HUES48 (cell line): Measurements from ENCODE around the gene GSS.

Experiments used
- H3K27ac ChIP-seq: one replicate; pipeline ENCODE4 v1.7.0; 2013; ENCODE audit warnings: low read depth, low read length, inconsistent platforms
- H3K27me3 ChIP-seq: 2 replicates; pipeline ENCODE4 v1.6.1; 2013; ENCODE audit warnings: mild to moderate bottlenecking, low read length; ENCODE audit not compliant: control insufficient read depth, insufficient read depth
- H3K36me3 ChIP-seq: 2 replicates; pipeline ENCODE4 v1.6.1; 2013; ENCODE audit warnings: low read length; ENCODE audit not compliant: control insufficient read depth, insufficient read depth
- H3K4me1 ChIP-seq: 2 replicates; pipeline ENCODE4 v1.6.1; 2013; ENCODE audit warnings: mild to moderate bottlenecking, low read length; ENCODE audit not compliant: control insufficient read depth, insufficient read depth
- H3K4me3 ChIP-seq: 2 replicates; pipeline ENCODE4 v1.5.1; 2013; ENCODE audit warnings: mild to moderate bottlenecking, low read depth, low read length
- H3K9ac ChIP-seq: 2 replicates; pipeline ENCODE4 v1.6.1; 2013; ENCODE audit warnings: mild to moderate bottlenecking, low read depth, low read length, moderate library complexity
- H3K9me3 ChIP-seq: 2 replicates; pipeline ENCODE4 v1.6.1; 2013; ENCODE audit warnings: low read length; ENCODE audit not compliant: control insufficient read depth, insufficient read depth

The GSS gene

GRCh38 chr20:34955231-34956040 is at the start of gene GSS, which contains the start of gene MYH7B:
GSS (minus strand) TSS chr20:34955806; CDS start chr20:34951852, 3,954 bp downstream.
MYH7B (plus strand) TSS chr20:34955868; CDS start chr20:34978006, 22,138 bp downstream.
- Histone ChIP-seq H3K4me3 (peak within 1 kb of the TSS; percentile 92), H3K36me3 (peaks cover 6% of the 10 kb centered on the region; the same call in 1 of the 2 replicates), H3K27me3 (no peaks in the 10 kb centered on the region), H3K4me1 (peaks cover 22% of the 10 kb centered on the region), H3K9me3 (no peaks in the 10 kb centered on the region), H3K9ac (peak within 1 kb of the TSS; percentile 84), H3K27ac (peak within 1 kb of the TSS; percentile 85)

- Histone ChIP-seq H3K4me1 (no peaks in the 10 kb centered on the region), H3K9ac (no peak overlapping the region), H3K9me3 (no peaks in the 10 kb centered on the region), H3K27me3 (no peaks in the 10 kb centered on the region), H3K4me3 (no peak overlapping the region), H3K27ac (no peak overlapping the region), H3K36me3 (peaks cover 99% of the 10 kb centered on the region)
Measured at GRCh38 chr20:35004749-35005462, 49.3 kb upstream of the GSS start.

GRCh38 chr20:35004051-35004725 is 48.6 kb upstream of the GSS start:
- H3K4me1 ChIP-seq, result no peaks in the 10 kb centered on the region
- H3K9ac ChIP-seq, result no peak overlapping the region
- H3K9me3 ChIP-seq, result no peaks in the 10 kb centered on the region
- peaks cover 96% of the 10 kb centered on the region for H3K36me3 ChIP-seq
- no peak overlapping the region for H3K27ac ChIP-seq
- H3K4me3 ChIP-seq, result no peak overlapping the region
- no peaks in the 10 kb centered on the region for H3K27me3 ChIP-seq

GRCh38 chr20:35003211-35004031 is 47.8 kb upstream of the GSS start:
- no peaks in the 10 kb centered on the region for H3K27me3 ChIP-seq
- no peak overlapping the region for H3K9ac ChIP-seq
- H3K9me3 ChIP-seq, result no peaks in the 10 kb centered on the region
- no peak overlapping the region for H3K27ac ChIP-seq
- peaks cover 95% of the 10 kb centered on the region for H3K36me3 ChIP-seq
- H3K4me3 ChIP-seq, result no peak overlapping the region
- no peaks in the 10 kb centered on the region for H3K4me1 ChIP-seq

- no peak overlapping the region for H3K4me3 ChIP-seq
- H3K9ac ChIP-seq, result no peak overlapping the region
- no peaks in the 10 kb centered on the region for H3K4me1 ChIP-seq
- H3K27ac ChIP-seq, result no peak overlapping the region
- peaks cover 87% of the 10 kb centered on the region for H3K36me3 ChIP-seq
- no peaks in the 10 kb centered on the region for H3K27me3 ChIP-seq
- no peaks in the 10 kb centered on the region for H3K9me3 ChIP-seq
Measured at GRCh38 chr20:35002426-35003210, 47.0 kb upstream of the GSS start.

- Histone ChIP-seq H3K36me3 (peaks cover 79% of the 10 kb centered on the region), H3K4me1 (no peaks in the 10 kb centered on the region), H3K9ac (no peak overlapping the region), H3K27ac (no peak overlapping the region), H3K27me3 (no peaks in the 10 kb centered on the region), H3K9me3 (no peaks in the 10 kb centered on the region), H3K4me3 (no peak overlapping the region)
Measured at GRCh38 chr20:35001596-35002362, 46.2 kb upstream of the GSS start.

GRCh38 chr20:35000922-35001595 is 45.5 kb upstream of the GSS start:
- H3K9me3 ChIP-seq, result no peaks in the 10 kb centered on the region
- no peak overlapping the region for H3K4me3 ChIP-seq
- no peak overlapping the region for H3K9ac ChIP-seq
- H3K27me3 ChIP-seq, result no peaks in the 10 kb centered on the region
- no peaks in the 10 kb centered on the region for H3K4me1 ChIP-seq
- no peak overlapping the region for H3K27ac ChIP-seq
- peaks cover 76% of the 10 kb centered on the region for H3K36me3 ChIP-seq

GRCh38 chr20:35000311-35000921 is 44.8 kb upstream of the GSS start:
- no peaks in the 10 kb centered on the region for H3K4me1 ChIP-seq
- no peaks in the 10 kb centered on the region for H3K9me3 ChIP-seq
- no peak overlapping the region for H3K4me3 ChIP-seq
- H3K27ac ChIP-seq, result no peak overlapping the region
- peaks cover 76% of the 10 kb centered on the region for H3K36me3 ChIP-seq
- no peaks in the 10 kb centered on the region for H3K27me3 ChIP-seq
- H3K9ac ChIP-seq, result no peak overlapping the region

- H3K4me1 ChIP-seq, result no peaks in the 10 kb centered on the region
- H3K27ac ChIP-seq, result no peak overlapping the region
- H3K36me3 ChIP-seq, result peaks cover 73% of the 10 kb centered on the region
- H3K4me3 ChIP-seq, result no peak overlapping the region
- H3K27me3 ChIP-seq, result no peaks in the 10 kb centered on the region
- H3K9ac ChIP-seq, result no peak overlapping the region
- no peaks in the 10 kb centered on the region for H3K9me3 ChIP-seq
Measured at GRCh38 chr20:34999782-35000181, 44.2 kb upstream of the GSS start.
